Parathyroid adenoma (tissue), 2 donors: Measurements from ENCODE around the gene EEF1G.

ENCODE experiments used
- H2AFZ ChIP-seq: fragments of 300-600 bp; sonication (generic); one replicate; pipeline ENCODE4 v1.7.0; 2017; ENCODE audit warnings: antibody characterized with exemption, mild to moderate bottlenecking
- H3K27ac ChIP-seq: fragments of 300-600 bp; sonication (generic); one replicate; pipeline ENCODE4 v1.7.0; 2017
- H3K27me3 ChIP-seq: fragments of 300-600 bp; sonication (generic); one replicate; pipeline ENCODE4 v1.7.0; 2017; ENCODE audit warnings: low read length; ENCODE audit not compliant: control insufficient read depth, insufficient read depth
- H3K36me3 ChIP-seq: fragments of 300-600 bp; sonication (generic); one replicate; pipeline ENCODE4 v1.7.0; 2017; ENCODE audit warnings: low read length; ENCODE audit not compliant: control insufficient read depth, insufficient read depth
- H3K4me1 ChIP-seq: fragments of 300-600 bp; sonication (generic); one replicate; pipeline ENCODE4 v1.7.0; 2017; ENCODE audit warnings: control low read depth
- H3K4me2 ChIP-seq: fragments of 300-600 bp; sonication (generic); one replicate; pipeline ENCODE4 v1.7.0; 2017; ENCODE audit warnings: low read length
- H3K4me3 ChIP-seq: fragments of 300-600 bp; sonication (generic); one replicate; pipeline ENCODE4 v1.7.0; 2017; ENCODE audit warnings: low read depth, low read length
- H3K79me2 ChIP-seq: fragments of 300-600 bp; sonication (generic); one replicate; pipeline ENCODE4 v1.7.0; 2017; ENCODE audit warnings: control low read depth
- H3K9ac ChIP-seq: fragments of 300-600 bp; sonication (generic); one replicate; pipeline ENCODE4 v1.7.0; 2017; ENCODE audit warnings: mild to moderate bottlenecking
- H3K9me3 ChIP-seq: fragments of 300-600 bp; sonication (generic); one replicate; pipeline ENCODE4 v1.7.0; 2017; ENCODE audit warnings: low read length; ENCODE audit not compliant: control insufficient read depth
- TF ChIP-seq, protein P1 (sequence below): fragments of 300-600 bp; sonication (generic); IDR thresholded peaks from one replicate; pipeline ENCODE4 v1.7.0; 2017; ENCODE audit warnings: antibody characterized with exemption, mild to moderate bottlenecking
- donor health status: primary hyperparathyroidism.

EEF1G gene

DNA sequence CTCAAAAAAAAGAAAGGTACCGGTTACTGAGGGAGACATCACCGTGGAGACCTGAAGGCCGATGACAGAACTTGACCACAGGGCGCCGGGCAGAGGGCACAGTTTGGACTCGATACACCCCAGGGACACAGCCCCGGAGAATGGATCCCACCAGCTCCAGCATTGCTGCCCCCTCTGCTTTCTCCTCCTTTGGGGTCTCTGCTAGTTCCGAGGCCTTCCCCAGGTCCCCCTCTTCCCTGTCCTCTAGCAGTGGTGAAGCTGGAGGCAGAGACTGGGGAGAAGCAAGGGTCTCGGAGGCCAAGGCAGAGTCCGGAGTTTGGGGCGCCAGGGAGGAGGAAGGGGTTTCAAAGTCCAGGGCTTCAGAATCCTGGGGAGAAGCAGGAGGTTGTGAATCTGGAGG is 4.8 kb upstream of the EEF1G start:
- no peaks in the 10 kb centered on the region for H3K36me3 ChIP-seq
- H3K9ac ChIP-seq: no peak overlapping the region
- H2AFZ ChIP-seq: no peak overlapping the region
- H3K4me2 ChIP-seq: no peak overlapping the region
- H3K27me3 ChIP-seq: no peaks in the 10 kb centered on the region
- H3K27ac ChIP-seq: no peak overlapping the region
- no peaks in the 10 kb centered on the region for H3K79me2 ChIP-seq
- TF ChIP-seq, protein P1, sequence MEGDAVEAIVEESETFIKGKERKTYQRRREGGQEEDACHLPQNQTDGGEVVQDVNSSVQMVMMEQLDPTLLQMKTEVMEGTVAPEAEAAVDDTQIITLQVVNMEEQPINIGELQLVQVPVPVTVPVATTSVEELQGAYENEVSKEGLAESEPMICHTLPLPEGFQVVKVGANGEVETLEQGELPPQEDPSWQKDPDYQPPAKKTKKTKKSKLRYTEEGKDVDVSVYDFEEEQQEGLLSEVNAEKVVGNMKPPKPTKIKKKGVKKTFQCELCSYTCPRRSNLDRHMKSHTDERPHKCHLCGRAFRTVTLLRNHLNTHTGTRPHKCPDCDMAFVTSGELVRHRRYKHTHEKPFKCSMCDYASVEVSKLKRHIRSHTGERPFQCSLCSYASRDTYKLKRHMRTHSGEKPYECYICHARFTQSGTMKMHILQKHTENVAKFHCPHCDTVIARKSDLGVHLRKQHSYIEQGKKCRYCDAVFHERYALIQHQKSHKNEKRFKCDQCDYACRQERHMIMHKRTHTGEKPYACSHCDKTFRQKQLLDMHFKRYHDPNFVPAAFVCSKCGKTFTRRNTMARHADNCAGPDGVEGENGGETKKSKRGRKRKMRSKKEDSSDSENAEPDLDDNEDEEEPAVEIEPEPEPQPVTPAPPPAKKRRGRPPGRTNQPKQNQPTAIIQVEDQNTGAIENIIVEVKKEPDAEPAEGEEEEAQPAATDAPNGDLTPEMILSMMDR: no peak
- no peaks in the 10 kb centered on the region for H3K4me1 ChIP-seq
- no peak overlapping the region for H3K4me3 ChIP-seq
- H3K9me3 ChIP-seq: no peaks in the 10 kb centered on the region

DNA sequence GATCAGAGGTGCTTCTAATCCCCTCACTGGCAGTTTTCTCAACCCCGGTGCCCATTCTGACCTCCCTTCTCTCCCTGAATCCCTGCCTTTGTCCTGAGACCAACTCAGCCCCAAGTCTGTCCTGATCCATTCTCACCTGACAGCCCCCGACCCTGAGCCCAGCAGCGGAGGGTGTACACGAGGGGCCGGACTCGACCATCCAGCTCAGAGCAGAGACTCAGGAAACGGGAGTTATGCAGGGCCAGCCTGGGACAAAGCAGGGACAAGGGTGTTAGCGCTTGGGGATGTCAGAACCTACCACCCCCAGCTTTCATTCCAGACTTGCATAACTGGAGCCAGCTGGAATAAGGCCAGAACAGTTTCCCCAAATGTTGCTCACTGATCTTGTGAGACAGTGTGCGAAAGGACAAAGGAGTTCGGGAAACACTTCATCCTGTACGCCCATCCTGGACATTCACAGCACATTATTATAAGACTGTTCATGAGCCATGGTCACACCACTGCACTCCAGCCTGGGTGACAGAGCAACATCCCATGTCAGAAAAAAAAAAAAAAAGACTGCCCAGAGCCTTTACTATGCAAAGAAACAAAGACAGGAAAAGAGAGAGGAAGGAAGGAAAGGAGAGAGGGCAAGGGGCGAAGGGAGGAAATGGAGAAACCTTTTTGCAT is 3.5 kb upstream of the EEF1G start:
- TF ChIP-seq, protein P1: no peak
- peak overlapping the region; percentile 69 for H3K27ac ChIP-seq
- H3K4me3 ChIP-seq: no peak overlapping the region
- H3K36me3 ChIP-seq: no peaks in the 10 kb centered on the region
- H3K4me1 ChIP-seq: no peaks in the 10 kb centered on the region
- no peaks in the 10 kb centered on the region for H3K79me2 ChIP-seq
- H3K9ac ChIP-seq: no peak overlapping the region
- H3K9me3 ChIP-seq: no peaks in the 10 kb centered on the region
- no peaks in the 10 kb centered on the region for H3K27me3 ChIP-seq
- H2AFZ ChIP-seq: no peak overlapping the region
- no peak overlapping the region for H3K4me2 ChIP-seq

DNA sequence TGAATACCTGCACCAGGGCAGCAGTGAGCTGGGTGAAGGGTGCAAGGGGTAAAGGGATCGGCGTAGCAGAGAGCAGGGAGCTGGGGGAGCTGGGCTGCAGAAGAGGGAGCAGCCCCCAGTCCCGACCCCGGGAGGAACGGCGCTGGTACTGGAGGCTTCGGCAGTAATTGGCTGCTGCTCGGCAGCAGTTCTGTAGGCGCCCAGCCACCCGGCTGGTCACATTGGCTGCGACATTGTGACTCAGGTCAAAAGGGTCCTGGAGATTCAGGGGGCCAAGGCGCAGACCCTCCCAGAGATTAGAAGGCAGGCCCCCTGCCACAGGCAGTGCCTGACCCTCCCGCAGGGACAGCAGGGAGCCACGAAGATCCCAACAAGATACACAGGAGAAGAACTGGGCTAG is 2.1 kb upstream of the EEF1G start:
- no peaks in the 10 kb centered on the region for H3K36me3 ChIP-seq
- H3K4me3 ChIP-seq: no peak overlapping the region

DNA sequence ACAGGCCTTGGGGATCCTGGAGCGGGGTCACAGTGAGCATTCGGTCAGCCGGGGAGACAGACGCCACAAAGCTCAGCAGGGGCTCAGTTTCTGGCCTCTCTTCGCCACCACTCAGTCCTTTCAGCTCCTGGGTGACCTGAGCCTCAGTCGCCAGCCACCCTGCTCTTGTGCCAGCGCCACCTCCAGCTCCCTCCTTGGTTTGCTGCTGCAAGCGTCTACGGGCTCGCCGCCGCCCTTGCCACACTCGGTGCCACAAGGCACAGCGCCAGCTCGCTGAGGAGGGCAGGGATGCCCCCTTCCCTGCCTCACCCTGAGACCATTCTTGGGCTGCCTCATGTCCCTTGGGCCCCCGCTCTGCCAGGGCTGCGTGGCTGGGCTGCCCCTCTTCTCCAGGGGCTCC is 1.5 kb upstream of the EEF1G start:
- H3K9ac ChIP-seq: no peak overlapping the region
- no peaks in the 10 kb centered on the region for H3K27me3 ChIP-seq
- no peaks in the 10 kb centered on the region for H3K4me1 ChIP-seq
- TF ChIP-seq, protein P1: no peak
- no peaks in the 10 kb centered on the region for H3K79me2 ChIP-seq
- no peak overlapping the region for H3K4me3 ChIP-seq
- H3K4me2 ChIP-seq: peak overlapping the region; percentile 75
- no peaks in the 10 kb centered on the region for H3K9me3 ChIP-seq
- H3K27ac ChIP-seq: peak overlapping the region; percentile 29
- H2AFZ ChIP-seq: no peak overlapping the region
- no peaks in the 10 kb centered on the region for H3K36me3 ChIP-seq

More for the DNA sequence above, 2.1 kb upstream of the EEF1G start:
- Histone ChIP-seq H3K27me3 (no peaks in the 10 kb centered on the region), H3K79me2 (no peaks in the 10 kb centered on the region), H3K9me3 (no peaks in the 10 kb centered on the region), H3K9ac (no peak overlapping the region), H3K4me1 (no peaks in the 10 kb centered on the region), H2AFZ (no peak overlapping the region), H3K4me2 (no peak overlapping the region), H3K27ac (peak overlapping the region; percentile 69)
- TF ChIP-seq, protein P1: no peak
